Osteoblast (primary cell): ENCODE measurements around the gene TNS2. TPM values are rescaled to one million over a fixed set of nuclear protein-coding genes. Genes with fewer than 3 reads are reported as not detected.

Experiments
- DNase-seq: peaks from one replicate; pipeline ENCODE4 v3.0.0; 2011; ENCODE audit warnings: low spot score, mixed read lengths; ENCODE audit not compliant: insufficient read length; ENCODE audit errors: missing footprints
- H2AFZ ChIP-seq: 2 replicates; pipeline ENCODE4 v1.6.0; 2011; ENCODE audit warnings: mild to moderate bottlenecking, low read length
- H3K27ac ChIP-seq: 2 replicates; pipeline ENCODE4 v1.5.1; 2011; ENCODE audit warnings: mild to moderate bottlenecking, low read depth, low read length, moderate library complexity
- H3K27me3 ChIP-seq: 2 replicates; pipeline ENCODE4 v1.6.0; 2012; ENCODE audit warnings: mild to moderate bottlenecking, control low read depth, inconsistent platforms, low read length, moderate library complexity; ENCODE audit not compliant: insufficient read depth
- H3K36me3 ChIP-seq: 2 replicates; pipeline ENCODE4 v1.5.1; 2011; ENCODE audit warnings: mild to moderate bottlenecking, low read length, control low read depth, moderate library complexity; ENCODE audit not compliant: insufficient read depth
- H3K4me1 ChIP-seq: 2 replicates; pipeline ENCODE4 v1.5.1; 2011; ENCODE audit warnings: mild to moderate bottlenecking, low read length, control low read depth, moderate library complexity; ENCODE audit not compliant: insufficient read depth
- H3K4me2 ChIP-seq: 2 replicates; pipeline ENCODE4 v1.6.0; 2011; ENCODE audit warnings: mild to moderate bottlenecking, low read length; ENCODE audit not compliant: insufficient read depth
- H3K4me3 ChIP-seq: fragments of 200-600 bp; sonication (generic); 3 replicates; pipeline ENCODE4 v1.5.1; 2012; ENCODE audit warnings: mild to moderate bottlenecking, low read length, inconsistent platforms; ENCODE audit not compliant: insufficient read depth
- H3K79me2 ChIP-seq: 2 replicates; pipeline ENCODE4 v1.6.0; 2012; ENCODE audit warnings: mild to moderate bottlenecking, low read length, control low read depth, inconsistent platforms; ENCODE audit not compliant: insufficient read depth
- H3K9me3 ChIP-seq: 2 replicates; pipeline ENCODE4 v1.5.1; 2011; ENCODE audit warnings: low read depth, low read length, control low read depth
- H4K20me1 ChIP-seq: 2 replicates; pipeline ENCODE4 v1.6.0; 2012; ENCODE audit warnings: mild to moderate bottlenecking, low read length, control low read depth; ENCODE audit not compliant: insufficient read depth
- CTCF ChIP-seq: IDR thresholded peaks from 2 replicates; pipeline ENCODE4 v1.5.1; 2011; ENCODE audit warnings: mild to moderate bottlenecking, low read depth, low read length, moderate library complexity; ENCODE audit errors: extremely low read depth
- total RNA-seq: library from RNA; depleted of rRNA; stranded (reverse); fragments of >200 nt; gene quantifications from 2 replicates; pipeline ENCODE4 v1.2.3, GENCODE V29; 2012

Gene TNS2
- total RNA-seq, 1 donor, result 72.0 TPM

- peak overlapping the region; percentile 73 for H3K4me2 ChIP-seq
- no peaks in the 10 kb centered on the region for H3K27me3 ChIP-seq
- TF ChIP-seq CTCF, result no peak
- peak; percentile 91 for DNase-seq
- H3K4me1 ChIP-seq, result peaks cover 69% of the 10 kb centered on the region
- H3K36me3 ChIP-seq, result peaks cover 4% of the 10 kb centered on the region
- peak overlapping the region; percentile 82 for H3K27ac ChIP-seq
- no peaks in the 10 kb centered on the region for H3K9me3 ChIP-seq
- H3K4me3 ChIP-seq, result peak overlapping the region; percentile 79
- H2AFZ ChIP-seq, result no peak overlapping the region
- peaks cover 39% of the 10 kb centered on the region for H3K79me2 ChIP-seq
- H4K20me1 ChIP-seq, result no peaks in the 10 kb centered on the region
These were observed 1.7 kb upstream of the TNS2 start for GRCh38 chr12:53048033-53048779.

GRCh38 chr12:53048780-53049401 lies 974 bp upstream of the TNS2 start:
- Histone ChIP-seq H3K4me1 (peaks cover 75% of the 10 kb centered on the region), H3K4me3 (peak overlapping the region; percentile 79), H3K9me3 (no peaks in the 10 kb centered on the region), H3K4me2 (peak overlapping the region; percentile 73), H3K27me3 (no peaks in the 10 kb centered on the region), H4K20me1 (no peaks in the 10 kb centered on the region), H3K79me2 (peaks cover 39% of the 10 kb centered on the region), H3K27ac (peak overlapping the region; percentile 82), H2AFZ (no peak overlapping the region), H3K36me3 (peaks cover 10% of the 10 kb centered on the region)
- no peak for TF ChIP-seq CTCF
- DNase-seq, result peak; percentile 93

- TF ChIP-seq CTCF, result no peak
- Histone ChIP-seq H3K27ac (peak overlapping the region; percentile 30), H3K27me3 (no peaks in the 10 kb centered on the region), H2AFZ (no peak overlapping the region), H3K4me3 (peak overlapping the region; percentile 79), H3K9me3 (no peaks in the 10 kb centered on the region), H3K79me2 (peaks cover 37% of the 10 kb centered on the region), H3K4me1 (peaks cover 73% of the 10 kb centered on the region), H3K36me3 (peaks cover 21% of the 10 kb centered on the region), H4K20me1 (no peaks in the 10 kb centered on the region), H3K4me2 (peak overlapping the region; percentile 73)
- peak; percentile 73 for DNase-seq
These were observed 677 bp downstream of the TNS2 start for GRCh38 chr12:53050426-53051057.
